ENCODE results near the gene UBE2G2. TPM values are rescaled to one million over a fixed set of nuclear protein-coding genes. Genes with fewer than 3 reads are reported as not detected.

UBE2G2 gene
- total RNA-seq, 1 donor from 2014 or later = 111 TPM

DNA sequence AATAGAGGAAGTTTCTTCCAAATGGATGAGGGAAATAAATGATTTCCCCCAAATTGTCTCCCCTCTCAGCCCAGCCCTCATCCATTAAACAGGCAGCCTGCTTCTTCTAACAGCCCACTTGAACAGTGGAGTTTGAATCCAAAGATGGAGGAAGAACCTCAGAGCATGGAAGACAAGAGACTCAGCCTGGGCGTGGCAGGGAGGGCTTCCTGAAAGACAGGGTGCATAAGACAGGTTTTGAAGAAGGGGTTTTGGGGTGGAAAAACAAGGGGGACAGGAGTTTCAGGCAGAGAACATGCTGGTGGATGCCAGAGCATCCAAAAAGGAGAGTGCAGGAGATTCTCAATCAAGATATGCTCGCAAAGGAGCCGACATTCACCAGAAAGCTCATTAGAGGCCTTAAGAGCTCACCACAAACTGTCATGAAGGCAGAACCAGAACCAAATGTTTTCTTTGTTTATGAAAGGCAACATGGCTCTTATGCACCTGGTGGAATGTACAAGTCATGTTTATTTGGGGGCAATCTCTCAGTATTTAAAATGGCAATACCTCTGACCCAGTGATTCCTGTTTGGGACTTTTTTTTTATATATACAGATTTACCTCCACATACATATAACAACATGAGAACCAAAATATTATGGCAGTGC, 63.8 kb downstream of the UBE2G2 start:
- H3K27me3 Mint-ChIP-seq (ENCODE audit: low read depth) = peaks cover 19% of the 10 kb centered on the region
- DNase-seq (ENCODE audit: low read depth, low spot score) = no peak
- H3K9me3 Mint-ChIP-seq = no peaks in the 10 kb centered on the region

DNA sequence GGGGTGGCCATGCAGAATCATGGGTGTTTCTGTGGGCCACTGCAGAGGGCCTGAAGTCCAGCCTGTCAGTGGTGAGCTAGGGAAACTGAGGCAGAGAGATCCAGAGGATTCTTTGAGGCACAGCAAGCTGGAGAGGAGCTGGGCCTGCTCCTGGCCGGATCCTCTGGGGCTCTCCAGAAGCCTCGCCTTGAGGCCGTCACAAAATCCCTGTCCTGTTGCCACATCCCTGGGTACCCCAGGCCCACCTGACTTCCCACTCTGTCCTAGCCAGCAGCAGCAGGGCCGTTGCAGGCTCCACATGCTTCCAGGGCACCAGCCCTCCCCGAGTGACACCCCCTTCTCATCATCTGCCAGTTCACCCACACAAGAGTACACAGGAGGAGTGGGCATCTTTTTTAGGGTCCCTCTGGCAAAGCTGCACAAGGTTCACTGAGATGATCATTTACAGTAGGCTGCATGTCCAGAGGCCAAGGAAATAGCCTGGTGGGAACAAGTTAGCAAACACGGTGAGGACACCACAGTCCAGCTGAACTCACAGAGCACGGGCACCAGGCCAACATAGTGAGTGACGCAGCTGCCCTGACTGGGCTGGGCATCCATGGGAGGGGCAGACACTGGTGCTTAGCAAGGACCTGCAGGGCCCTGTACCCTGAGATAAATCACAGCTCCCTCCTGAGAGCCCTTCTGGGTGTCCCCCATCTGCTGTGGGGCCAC, 65.2 kb downstream of the UBE2G2 start:
- no peak for DNase-seq (ENCODE audit: low read depth, low spot score)
- no peak overlapping the region for H3K4me3 Mint-ChIP-seq
- TF ChIP-seq, protein P1, sequence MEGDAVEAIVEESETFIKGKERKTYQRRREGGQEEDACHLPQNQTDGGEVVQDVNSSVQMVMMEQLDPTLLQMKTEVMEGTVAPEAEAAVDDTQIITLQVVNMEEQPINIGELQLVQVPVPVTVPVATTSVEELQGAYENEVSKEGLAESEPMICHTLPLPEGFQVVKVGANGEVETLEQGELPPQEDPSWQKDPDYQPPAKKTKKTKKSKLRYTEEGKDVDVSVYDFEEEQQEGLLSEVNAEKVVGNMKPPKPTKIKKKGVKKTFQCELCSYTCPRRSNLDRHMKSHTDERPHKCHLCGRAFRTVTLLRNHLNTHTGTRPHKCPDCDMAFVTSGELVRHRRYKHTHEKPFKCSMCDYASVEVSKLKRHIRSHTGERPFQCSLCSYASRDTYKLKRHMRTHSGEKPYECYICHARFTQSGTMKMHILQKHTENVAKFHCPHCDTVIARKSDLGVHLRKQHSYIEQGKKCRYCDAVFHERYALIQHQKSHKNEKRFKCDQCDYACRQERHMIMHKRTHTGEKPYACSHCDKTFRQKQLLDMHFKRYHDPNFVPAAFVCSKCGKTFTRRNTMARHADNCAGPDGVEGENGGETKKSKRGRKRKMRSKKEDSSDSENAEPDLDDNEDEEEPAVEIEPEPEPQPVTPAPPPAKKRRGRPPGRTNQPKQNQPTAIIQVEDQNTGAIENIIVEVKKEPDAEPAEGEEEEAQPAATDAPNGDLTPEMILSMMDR (conservative IDR thresholded peaks at IDR 0.05) = no peak
- H3K9me3 Mint-ChIP-seq = no peaks in the 10 kb centered on the region
- peaks cover 12% of the 10 kb centered on the region for H3K4me1 Mint-ChIP-seq
- peak overlapping the region; percentile 85 for H3K27ac Mint-ChIP-seq (ENCODE audit: unreplicated experiment)
- H3K27me3 Mint-ChIP-seq (ENCODE audit: low read depth) = peaks cover 19% of the 10 kb centered on the region
- H3K36me3 Mint-ChIP-seq (ENCODE audit: low read depth) = no peaks in the 10 kb centered on the region

More for the DNA sequence above, 63.8 kb downstream of the UBE2G2 start:
- Mint-ChIP-seq H3K4me1 (peaks cover 9% of the 10 kb centered on the region), H3K4me3 (no peak overlapping the region), H3K27ac (ENCODE audit: unreplicated experiment) (no peak overlapping the region), H3K36me3 (ENCODE audit: low read depth) (no peaks in the 10 kb centered on the region)
- TF ChIP-seq, protein P1 (conservative IDR thresholded peaks at IDR 0.05) = no peak

DNA sequence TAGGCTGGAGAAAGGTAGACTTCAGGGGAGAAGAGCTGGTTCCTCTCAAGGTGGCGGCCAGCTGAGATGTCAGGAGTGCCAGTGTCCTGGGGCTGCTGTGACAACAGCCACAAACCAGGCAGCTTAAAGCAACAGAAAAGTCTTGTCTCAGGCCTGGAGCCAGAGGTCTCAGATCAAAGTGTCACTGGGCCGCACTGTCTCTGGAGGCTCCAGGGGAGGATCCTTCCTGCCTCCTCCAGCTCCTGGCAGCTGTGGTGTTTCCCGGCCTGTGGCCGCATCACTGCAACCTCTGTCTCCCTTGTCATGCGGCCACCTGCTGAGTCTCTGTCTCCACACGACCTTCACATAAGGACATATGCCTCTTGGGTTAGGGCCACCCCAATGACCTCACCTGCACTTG, 65.8 kb downstream of the UBE2G2 start:
- Mint-ChIP-seq H3K4me3 (no peak overlapping the region), H3K36me3 (ENCODE audit: low read depth) (no peaks in the 10 kb centered on the region), H3K4me1 (peaks cover 15% of the 10 kb centered on the region), H3K27me3 (ENCODE audit: low read depth) (peaks cover 16% of the 10 kb centered on the region), H3K27ac (ENCODE audit: unreplicated experiment) (peak overlapping the region; percentile 62), H3K9me3 (no peaks in the 10 kb centered on the region)
- TF ChIP-seq, protein P1 (conservative IDR thresholded peaks at IDR 0.05) = no peak
- DNase-seq (ENCODE audit: low read depth, low spot score) = no peak

DNA sequence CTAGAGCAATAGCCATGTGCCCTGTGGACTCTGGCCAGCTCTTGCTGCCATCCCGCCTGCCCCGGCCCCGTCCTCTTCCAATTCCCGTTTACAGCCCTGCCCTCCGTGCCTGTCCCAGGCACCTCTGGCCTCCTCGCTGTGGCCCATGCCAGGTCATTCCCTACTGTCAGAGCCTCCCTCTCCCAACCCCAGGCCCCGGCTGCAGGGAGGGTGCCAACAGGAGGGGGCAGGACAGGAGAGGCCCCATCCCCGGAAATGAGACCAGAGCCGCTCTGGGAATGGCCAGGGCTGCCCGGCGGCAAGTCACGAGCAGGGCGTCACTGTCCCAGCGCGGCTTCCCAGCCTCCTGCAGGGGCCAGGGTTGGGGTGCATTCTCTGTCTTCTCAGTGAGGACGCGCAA, 66.8 kb downstream of the UBE2G2 start:
- H3K27ac Mint-ChIP-seq (ENCODE audit: unreplicated experiment) = peak overlapping the region; percentile 39
- H3K9me3 Mint-ChIP-seq = no peaks in the 10 kb centered on the region
- no peak for DNase-seq (ENCODE audit: low read depth, low spot score)
- peaks cover 10% of the 10 kb centered on the region for H3K27me3 Mint-ChIP-seq (ENCODE audit: low read depth)
- TF ChIP-seq, protein P1 (conservative IDR thresholded peaks at IDR 0.05) = no peak
- H3K4me3 Mint-ChIP-seq = no peak overlapping the region
- no peaks in the 10 kb centered on the region for H3K36me3 Mint-ChIP-seq (ENCODE audit: low read depth)
- H3K4me1 Mint-ChIP-seq = peaks cover 10% of the 10 kb centered on the region

DNA sequence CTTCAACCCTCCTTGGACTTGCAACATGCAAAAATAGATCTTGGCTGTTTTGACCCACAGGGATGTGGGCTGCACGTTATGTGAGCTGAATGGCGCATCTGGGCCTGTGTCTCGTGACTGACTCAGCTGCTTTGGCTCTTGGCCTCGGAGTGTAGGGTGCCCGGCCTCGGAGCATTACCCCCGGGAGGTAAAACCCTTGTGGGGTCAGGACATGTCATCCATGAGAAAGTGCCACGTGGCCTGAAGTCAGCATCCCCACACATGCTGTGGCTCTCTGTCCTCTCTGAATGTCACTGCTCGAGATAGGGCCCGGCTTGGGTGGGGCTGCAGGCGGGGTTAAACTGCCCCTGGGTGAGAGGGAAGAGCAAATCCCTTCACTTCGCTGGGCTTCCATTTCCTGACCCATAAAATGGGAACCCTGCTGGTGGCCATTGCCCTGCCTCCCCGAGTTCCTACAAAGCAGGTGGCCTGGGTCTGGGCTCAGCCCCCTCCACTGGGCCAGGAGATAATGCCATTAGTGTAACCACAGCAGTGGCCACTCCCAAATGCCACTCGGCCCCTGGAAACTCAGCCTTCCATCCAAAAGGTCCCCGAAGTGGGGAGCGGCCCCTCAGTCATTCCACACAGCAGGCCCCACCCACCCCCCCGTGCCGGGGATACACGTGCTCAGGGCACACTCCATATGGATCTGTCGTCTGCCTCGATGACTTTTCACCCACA, 67.4 kb downstream of the UBE2G2 start:
- no peak for DNase-seq (ENCODE audit: low read depth, low spot score)
- H3K27ac Mint-ChIP-seq (ENCODE audit: unreplicated experiment) = peak overlapping the region; percentile 50
- no peaks in the 10 kb centered on the region for H3K9me3 Mint-ChIP-seq
- no peaks in the 10 kb centered on the region for H3K36me3 Mint-ChIP-seq (ENCODE audit: low read depth)
- TF ChIP-seq, protein P1 (conservative IDR thresholded peaks at IDR 0.05) = no peak
- H3K4me1 Mint-ChIP-seq = peaks cover 10% of the 10 kb centered on the region
- peaks cover 5% of the 10 kb centered on the region for H3K27me3 Mint-ChIP-seq (ENCODE audit: low read depth)
- H3K4me3 Mint-ChIP-seq = no peak overlapping the region
